Hepatocyte (in vitro differentiated cells): ENCODE measurements around the gene ARMH2. TPM values are rescaled to one million over a fixed set of nuclear protein-coding genes. Genes with fewer than 3 reads are reported as not detected.
"Not testable (repeated sequence)": the region's sequence is repeated elsewhere in the genome, so short reads cannot be mapped to it uniquely, and the experiment has no call there.

Source experiments
- DNase-seq: peaks from one replicate; pipeline ENCODE4 v3.0.0-alpha.2; 2016; ENCODE audit warnings: low spot score
- H2AFZ ChIP-seq: fragments of 200-600 bp; sonication (generic); 2 replicates; pipeline ENCODE4 v1.6.0; 2016; ENCODE audit warnings: antibody characterized with exemption, mild to moderate bottlenecking
- H3K27ac ChIP-seq: fragments of 200-600 bp; sonication (generic); 2 replicates; pipeline ENCODE4 v1.5.1; 2016; ENCODE audit warnings: mild to moderate bottlenecking
- H3K27me3 ChIP-seq: fragments of 200-600 bp; sonication (generic); 2 replicates; pipeline ENCODE4 v1.6.1; 2016
- H3K36me3 ChIP-seq: fragments of 200-600 bp; sonication (generic); replicated peaks from 2 replicates; pipeline ENCODE4 v1.5.1; 2016; ENCODE audit warnings: low read depth; ENCODE audit not compliant: insufficient read depth
- H3K4me1 ChIP-seq: fragments of 200-600 bp; sonication (generic); 2 replicates; pipeline ENCODE4 v1.5.1; 2016; ENCODE audit warnings: mild to moderate bottlenecking, moderate library complexity; ENCODE audit not compliant: insufficient read depth
- H3K4me2 ChIP-seq: fragments of 200-600 bp; sonication (generic); 2 replicates; pipeline ENCODE4 v1.6.0; 2016
- H3K4me3 ChIP-seq: fragments of 200-600 bp; sonication (generic); 2 replicates; pipeline ENCODE4 v1.5.1; 2016; ENCODE audit warnings: mild to moderate bottlenecking
- H3K79me2 ChIP-seq: fragments of 200-600 bp; sonication (generic); 2 replicates; pipeline ENCODE4 v1.6.0; 2017; ENCODE audit warnings: mild to moderate bottlenecking
- H3K9me2 ChIP-seq: fragments of 200-600 bp; sonication (generic); replicated peaks from 2 replicates; pipeline ENCODE4 v1.6.0; 2017; ENCODE audit warnings: mild to moderate bottlenecking; ENCODE audit not compliant: insufficient read depth
- H3K9me3 ChIP-seq: fragments of 200-600 bp; sonication (generic); 2 replicates; pipeline ENCODE4 v1.5.1; 2016; ENCODE audit warnings: low read depth, mild to moderate bottlenecking
- H4K20me1 ChIP-seq: fragments of 200-600 bp; sonication (generic); 2 replicates; pipeline ENCODE4 v1.6.0; 2016; ENCODE audit warnings: mild to moderate bottlenecking; ENCODE audit not compliant: insufficient read depth, poor library complexity, severe bottlenecking
- CTCF ChIP-seq: fragments of 200-600 bp; sonication (generic); IDR thresholded peaks from 2 replicates; pipeline ENCODE4 v1.5.1; 2016; ENCODE audit warnings: antibody characterized with exemption, mild to moderate bottlenecking; ENCODE audit not compliant: poor library complexity
- EZH2 ChIP-seq: fragments of 200-600 bp; sonication (generic); IDR thresholded peaks from 2 replicates; pipeline ENCODE4 v1.6.1; 2016; ENCODE audit warnings: antibody characterized with exemption, mild to moderate bottlenecking, borderline replicate concordance
- EZH2phosphoT487 ChIP-seq: fragments of 200-600 bp; sonication (generic); IDR thresholded peaks from one replicate; pipeline ENCODE4 v1.6.1; 2018; ENCODE audit warnings: antibody characterized with exemption, mild to moderate bottlenecking, low read depth, moderate library complexity; ENCODE audit not compliant: unreplicated experiment, severe bottlenecking
- WGBS: methylation state at CpG from one replicate; pipeline ENCODE4 v1.1.6; 2016; ENCODE audit warnings: low lambda C conversion rate; ENCODE audit errors: missing lambda C conversion rate; 5-methylcytosine and 5-hydroxymethylcytosine counted together
- polyA plus RNA-seq: library from polyadenylated mRNA; unstranded; fragments of >200 nt; fragmentation: Nextera tagmentation; extraction: Ambion mirVana; gene quantifications from 2 replicates; pipeline ENCODE4 v1.2.1, GENCODE V29; 2016
- total RNA-seq: library from RNA; depleted of rRNA; stranded (reverse); fragments of >200 nt; gene quantifications from 2 replicates; pipeline ENCODE4 v1.2.3, GENCODE V29; 2014

Gene ARMH2
- total and polyA plus RNA-seq, 2 experiments from 2014 or later: not detected

DNA sequence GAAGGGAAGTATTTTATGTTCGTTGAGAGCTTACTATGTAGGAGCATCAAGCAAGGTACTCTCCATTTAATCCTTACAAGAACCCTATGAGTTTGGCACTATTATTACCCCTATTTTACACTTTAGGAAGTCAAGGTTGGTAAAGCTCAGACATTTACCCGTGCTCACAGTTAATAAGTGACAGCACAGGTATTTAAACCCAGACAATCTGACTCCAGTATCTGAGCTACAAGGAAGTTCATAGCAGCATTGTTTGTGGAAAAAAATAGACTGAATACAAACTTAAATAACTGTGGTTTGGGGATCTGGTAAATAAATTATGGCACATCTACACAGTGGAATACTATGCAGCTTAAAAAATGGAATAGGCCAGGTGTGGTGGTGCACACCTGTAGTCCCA is 45.2 kb downstream of the ARMH2 start:
- Histone ChIP-seq H2AFZ (no peak overlapping the region), H3K9me2 (no peaks in the 10 kb centered on the region), H3K36me3 (no peaks in the 10 kb centered on the region), H3K79me2 (no peaks in the 10 kb centered on the region), H3K4me2 (no peak overlapping the region), H3K9me3 (no peaks in the 10 kb centered on the region), H3K4me1 (no peaks in the 10 kb centered on the region), H3K27me3 (no peaks in the 10 kb centered on the region), H4K20me1 (no peaks in the 10 kb centered on the region), H3K27ac (peak overlapping the region; percentile 67), H3K4me3 (no peak overlapping the region)
- 72% methylated on average over 2 of the region's 2 CpGs for WGBS
- TF ChIP-seq CTCF: no peak
- no peak for TF ChIP-seq EZH2
- TF ChIP-seq EZH2phosphoT487: no peak
- no peak for DNase-seq

DNA sequence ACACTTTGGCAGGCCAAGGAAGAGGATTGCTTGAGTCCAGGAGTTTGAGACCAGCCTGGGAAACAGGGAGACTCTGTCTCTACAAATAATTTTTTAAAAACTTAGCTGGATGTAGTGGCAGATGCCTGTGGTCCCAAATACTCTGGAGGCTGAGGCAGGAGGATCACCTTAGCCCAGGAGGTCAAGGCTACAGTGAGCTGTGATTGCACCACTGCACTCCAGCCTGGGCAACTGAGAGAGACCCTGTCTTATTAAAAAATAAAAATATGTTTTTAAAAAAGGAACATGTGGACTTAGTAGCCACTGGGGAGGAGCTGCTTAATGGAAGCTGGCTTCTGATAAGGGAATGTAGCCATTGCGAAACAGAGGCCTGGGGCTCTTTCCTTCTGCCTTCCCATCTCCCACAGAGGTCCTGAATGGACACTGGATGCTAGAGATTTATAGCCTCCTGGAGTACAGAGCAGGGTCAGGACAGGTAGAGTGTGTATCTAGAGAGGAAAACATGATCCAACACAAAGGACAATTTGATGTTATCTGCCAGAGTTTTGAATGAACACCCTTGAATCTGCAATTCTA is 45.7 kb downstream of the ARMH2 start:
- Histone ChIP-seq H3K4me1 (no peaks in the 10 kb centered on the region), H2AFZ (no peak overlapping the region), H3K9me3 (no peaks in the 10 kb centered on the region), H4K20me1 (no peaks in the 10 kb centered on the region), H3K4me2 (no peak overlapping the region), H3K36me3 (no peaks in the 10 kb centered on the region), H3K9me2 (no peaks in the 10 kb centered on the region), H3K4me3 (no peak overlapping the region), H3K27me3 (no peaks in the 10 kb centered on the region), H3K27ac (peak overlapping the region; percentile 67), H3K79me2 (no peaks in the 10 kb centered on the region)
- no peak for TF ChIP-seq EZH2phosphoT487
- TF ChIP-seq EZH2: no peak
- no peak for TF ChIP-seq CTCF
- peak; percentile 23 for DNase-seq
- 74% methylated on average over 1 of the region's 1 CpG for WGBS

DNA sequence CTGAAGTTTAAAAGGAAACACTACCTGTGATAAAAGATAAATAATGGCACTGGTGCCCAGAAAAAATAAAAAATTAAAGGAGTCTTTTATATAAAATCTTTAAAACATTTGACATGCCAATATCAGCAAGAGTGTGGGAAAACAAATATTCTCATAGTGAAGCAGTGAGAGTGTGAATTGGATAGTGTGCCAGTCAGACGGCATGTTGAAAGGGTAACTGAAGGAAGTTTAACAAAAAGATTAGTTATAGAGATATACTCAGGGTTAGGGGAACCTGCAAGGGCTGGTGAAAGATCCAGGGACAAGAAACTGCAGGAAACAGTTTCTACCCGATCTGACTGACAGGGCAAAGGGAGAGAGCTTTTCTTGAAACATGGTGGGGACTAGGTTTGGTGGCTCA is 46.2 kb downstream of the ARMH2 start:
- no peak overlapping the region for H3K27ac ChIP-seq

DNA sequence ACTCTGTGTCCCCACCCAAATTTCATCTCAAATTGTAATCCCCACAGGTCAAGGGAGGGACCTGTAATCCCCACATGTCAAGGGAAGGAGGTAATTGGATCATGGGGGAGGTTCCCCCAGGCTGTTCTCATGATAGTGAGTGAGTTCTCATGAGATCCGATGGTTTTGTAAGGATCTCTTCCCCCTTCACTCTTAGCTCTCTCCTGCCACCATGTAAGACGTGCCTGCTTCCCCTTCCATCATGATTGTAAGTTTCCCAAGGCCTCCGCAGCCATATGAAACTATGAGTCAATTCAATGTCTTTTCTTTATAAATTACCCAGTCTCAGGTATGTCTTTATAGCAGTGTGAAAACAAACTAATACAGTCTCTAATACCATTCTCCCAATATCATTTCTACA is 47.8 kb downstream of the ARMH2 start:
- H4K20me1 ChIP-seq: not testable (repeated sequence)

More for the DNA sequence above, 46.2 kb downstream of the ARMH2 start:
- no peaks in the 10 kb centered on the region for H4K20me1 ChIP-seq
- no peaks in the 10 kb centered on the region for H3K4me1 ChIP-seq
- H3K36me3 ChIP-seq: no peaks in the 10 kb centered on the region
- no peaks in the 10 kb centered on the region for H3K79me2 ChIP-seq
- H3K9me3 ChIP-seq: no peaks in the 10 kb centered on the region
- no peak for TF ChIP-seq EZH2
- H3K4me2 ChIP-seq: no peak overlapping the region
- H3K27me3 ChIP-seq: no peaks in the 10 kb centered on the region
- no peaks in the 10 kb centered on the region for H3K9me2 ChIP-seq
- no peak for DNase-seq
- no peak overlapping the region for H3K4me3 ChIP-seq
- WGBS: 77% methylated on average over 2 of the region's 2 CpGs
- no peak overlapping the region for H2AFZ ChIP-seq

More for the DNA sequence above, 47.8 kb downstream of the ARMH2 start:
- H3K4me1 ChIP-seq, H3K4me3 ChIP-seq, H3K9me2 ChIP-seq, H3K79me2 ChIP-seq, DNase-seq, H3K36me3 ChIP-seq, H3K4me2 ChIP-seq, H3K27me3 ChIP-seq, H3K27ac ChIP-seq, H2AFZ ChIP-seq, H3K9me3 ChIP-seq: not testable (repeated sequence)
- 92% methylated on average over 3 of the region's 3 CpGs for WGBS
